ENCODE data around the gene PTOV1.

The PTOV1 gene

DNA sequence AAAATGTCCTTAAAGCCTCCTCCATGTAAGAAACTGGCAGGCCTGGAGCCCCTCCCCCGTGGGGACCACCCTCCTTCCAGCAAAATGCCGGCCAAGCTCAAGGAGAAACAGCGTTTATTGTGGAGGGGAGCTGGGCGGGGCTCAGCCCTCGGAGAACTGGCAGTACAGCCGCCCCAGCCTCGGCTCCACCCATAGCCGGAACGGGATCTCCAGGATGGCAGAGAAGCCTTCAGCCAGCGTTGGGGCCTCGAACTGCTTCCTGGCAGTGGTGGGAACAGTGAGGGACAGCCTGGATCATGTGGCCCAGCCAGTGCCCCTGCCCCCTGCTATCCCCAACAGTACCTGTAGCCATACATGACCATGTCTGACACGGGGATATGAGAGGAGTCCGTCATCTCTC is 10.1 kb downstream of the PTOV1 start:
- no peak for DNase-seq

DNA sequence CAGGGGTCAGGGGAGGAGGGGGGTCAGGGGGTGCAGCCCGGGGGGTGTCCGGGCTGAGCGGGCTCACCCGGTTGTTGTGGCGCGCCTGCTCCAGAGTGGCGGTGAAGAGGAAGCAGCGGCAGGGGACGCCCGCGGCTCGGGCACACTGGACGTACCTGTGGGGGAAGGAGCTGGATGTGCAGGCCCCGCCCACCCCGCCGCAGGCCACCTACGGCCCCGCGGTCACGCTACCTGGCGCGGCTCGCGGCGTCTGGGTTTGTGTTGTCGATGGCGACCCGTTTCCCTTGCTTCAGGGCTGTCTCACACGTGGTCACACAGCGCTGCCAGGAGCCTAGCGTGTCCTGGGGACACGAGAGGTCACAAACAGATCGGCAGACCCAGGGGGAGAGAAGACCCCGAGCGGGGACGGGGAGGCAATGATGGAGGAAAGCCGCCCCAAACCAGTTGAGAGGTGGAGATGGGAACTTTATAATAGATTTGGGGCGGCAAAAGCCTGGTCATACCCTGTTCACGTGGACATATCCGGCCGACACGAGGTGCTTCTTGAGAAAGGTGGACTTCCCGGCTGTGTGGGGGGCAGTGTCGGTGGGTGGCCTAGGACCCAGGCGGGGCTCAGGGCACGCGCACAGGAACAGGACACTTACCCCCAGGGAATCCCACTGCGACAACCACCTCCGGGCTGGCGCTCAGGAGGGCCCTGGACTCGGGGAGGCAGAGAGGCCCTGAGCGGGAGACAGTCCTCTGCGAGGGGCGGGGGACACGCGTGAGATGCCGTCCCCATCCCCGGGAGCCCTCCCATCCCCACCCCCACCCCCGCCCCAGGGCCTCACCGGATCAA is 10.8 kb downstream of the PTOV1 start:
- no peak for DNase-seq

DNA sequence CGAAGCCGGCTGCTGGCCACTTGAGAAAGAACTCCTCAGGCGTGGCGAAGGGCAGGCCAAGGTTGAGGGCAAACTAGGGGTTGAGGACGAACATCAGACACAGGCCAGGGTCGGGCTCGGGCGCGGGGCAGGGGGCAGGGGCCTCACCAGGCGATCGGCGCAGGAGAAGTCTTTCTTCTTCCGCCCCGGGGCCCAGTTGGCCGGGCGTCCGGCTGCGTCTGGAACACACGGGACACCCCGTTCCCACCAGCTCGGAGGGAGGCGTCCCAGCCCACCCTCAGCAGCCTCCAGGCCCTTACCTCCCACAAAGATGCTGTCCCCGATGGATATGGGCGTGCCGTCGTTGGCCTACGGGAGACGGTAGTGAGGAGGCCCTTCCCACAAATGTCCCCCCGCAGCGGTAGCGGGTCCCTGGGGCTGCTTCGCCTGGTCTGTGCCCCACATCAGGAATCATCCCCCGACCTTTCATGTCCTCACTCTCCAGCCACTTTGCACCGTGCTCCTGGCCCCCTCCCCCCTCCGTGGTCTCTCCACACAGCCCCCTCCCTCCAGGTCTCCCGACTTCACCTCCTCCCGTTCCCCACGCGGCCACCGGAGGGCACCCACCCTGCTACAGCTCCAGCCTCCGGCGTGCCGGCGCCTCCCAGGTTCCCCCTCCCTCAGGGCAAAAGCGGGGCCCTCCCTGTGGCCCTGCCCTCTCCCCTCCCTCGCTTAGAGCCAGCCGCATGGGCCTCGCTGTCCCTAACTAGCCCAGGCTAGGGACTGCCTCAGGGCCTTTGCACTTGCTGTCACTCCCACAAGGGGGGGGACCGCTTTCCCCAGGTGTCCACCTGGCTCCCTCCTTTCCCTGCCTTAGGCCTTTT is 11.7 kb downstream of the PTOV1 start:
- no peak for DNase-seq

DNA sequence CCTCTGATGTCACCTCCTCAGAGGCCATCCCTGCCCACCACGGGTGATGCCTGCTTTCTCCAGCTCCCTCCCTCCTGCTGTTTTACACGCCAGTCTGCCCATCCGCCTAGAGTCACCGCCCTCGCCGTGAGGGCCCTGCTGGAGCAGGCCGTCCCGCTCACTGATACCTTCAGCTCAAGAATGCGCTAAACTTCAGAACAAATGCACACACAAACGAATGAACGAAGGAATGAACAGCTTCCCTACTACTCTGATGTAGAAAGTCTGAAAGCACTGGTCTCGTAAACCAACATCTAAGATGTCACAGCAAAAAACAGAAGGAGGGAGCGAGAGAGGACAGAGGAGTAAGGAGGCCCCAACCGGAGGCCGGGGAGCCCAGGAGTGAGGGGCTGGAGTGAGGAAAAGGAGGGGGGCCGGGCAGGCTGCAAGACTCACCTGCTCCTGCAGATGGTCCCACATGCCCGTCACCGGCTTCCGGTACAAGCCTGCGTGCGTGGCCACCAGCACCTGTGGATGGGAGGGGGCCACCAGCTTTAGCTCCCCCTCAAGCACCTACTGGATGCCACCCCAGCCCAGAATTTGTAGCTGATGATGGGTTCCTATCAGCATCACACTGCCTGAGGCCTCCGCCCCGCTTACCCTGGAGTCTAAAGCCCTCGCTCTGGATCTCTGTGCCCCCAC is 12.4 kb downstream of the PTOV1 start:
- no peak for DNase-seq

DNA sequence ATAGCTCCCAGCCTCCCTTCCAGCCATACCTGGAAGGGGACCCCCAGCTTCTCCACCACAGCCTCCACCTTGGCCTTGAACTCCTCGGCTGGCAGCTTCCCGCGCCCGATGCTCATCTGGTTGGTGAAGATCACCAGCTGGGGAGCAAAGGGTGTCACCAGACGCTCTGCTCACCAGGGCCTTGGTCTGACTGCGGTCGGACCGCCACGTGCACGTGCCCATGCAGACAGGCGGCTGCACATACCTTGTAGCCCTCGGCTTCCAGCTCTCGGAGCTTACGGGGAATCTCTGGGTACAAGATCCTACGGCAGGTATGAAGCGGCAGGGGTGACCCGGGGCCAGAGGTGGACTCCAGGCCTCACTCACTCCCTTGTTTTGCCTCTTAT is 13.0 kb downstream of the PTOV1 start:
- no peak for DNase-seq

DNA sequence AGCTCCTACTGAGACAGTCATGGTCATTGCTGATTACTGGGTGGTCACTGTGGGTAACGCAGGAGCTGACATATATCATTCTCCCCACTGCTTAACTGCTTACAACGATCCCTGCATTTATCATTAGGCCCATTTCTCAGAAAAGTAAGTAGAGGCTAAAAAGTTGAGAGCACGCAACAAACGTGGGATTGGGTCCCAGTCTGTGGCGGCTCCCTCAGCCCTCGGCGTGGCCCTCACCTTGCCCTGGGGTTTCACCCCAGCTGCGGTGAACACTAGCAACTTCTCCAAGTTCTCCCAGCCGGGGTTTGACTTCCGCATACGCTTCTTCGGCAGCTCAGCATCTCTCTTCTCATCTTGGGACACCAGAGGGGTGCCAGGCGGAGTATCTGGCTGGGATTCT is 13.9 kb downstream of the PTOV1 start:
- DNase-seq = no peak

DNA sequence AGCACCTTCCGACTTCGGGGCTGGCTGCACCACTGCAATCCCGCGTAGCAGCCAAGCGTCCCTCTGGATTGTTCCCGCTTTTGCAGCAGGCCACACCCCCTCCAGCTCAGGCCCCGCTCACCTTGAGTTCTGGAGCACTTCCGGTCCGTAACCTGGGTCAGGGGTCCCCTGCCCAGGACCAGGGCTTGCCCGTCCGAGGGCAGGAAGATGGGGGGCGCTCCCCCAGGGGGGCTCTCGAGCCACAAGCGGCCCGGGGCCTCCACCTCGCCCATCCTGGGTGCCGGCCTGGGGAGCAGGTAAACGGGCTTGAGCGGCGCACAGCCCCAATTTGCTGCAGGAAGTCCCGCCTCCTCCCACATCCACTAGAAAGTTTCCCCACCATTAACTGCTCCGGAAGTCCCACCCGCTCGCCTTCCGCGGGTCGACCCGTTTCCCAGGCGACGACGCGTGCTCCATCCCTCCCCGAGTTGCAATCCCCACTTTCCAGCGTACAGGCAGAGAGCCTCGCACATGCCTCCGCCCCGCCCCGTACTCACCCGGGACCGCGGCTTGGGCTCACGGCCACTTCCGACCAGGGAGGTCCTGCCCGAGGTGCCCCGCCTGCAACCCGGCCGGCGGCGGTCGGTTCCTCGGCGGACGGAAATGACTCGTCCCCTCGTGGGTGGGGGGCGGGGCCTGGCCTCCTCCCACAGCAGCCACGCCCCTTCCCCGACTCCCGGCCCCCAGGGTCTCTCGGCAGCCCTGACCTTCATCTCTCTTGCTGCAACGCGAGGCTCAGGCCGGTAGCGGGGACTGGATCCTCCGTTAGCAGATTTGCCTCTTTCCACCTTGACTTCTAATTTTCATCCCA is 16.2 kb downstream of the PTOV1 start, which contains the start of gene PNKP:
PNKP (minus strand) TSS at position 644 of the 850 bp plus-strand sequence; CDS start at position 272, 372 bp downstream.
- peak; percentile 76 for DNase-seq

DNA sequence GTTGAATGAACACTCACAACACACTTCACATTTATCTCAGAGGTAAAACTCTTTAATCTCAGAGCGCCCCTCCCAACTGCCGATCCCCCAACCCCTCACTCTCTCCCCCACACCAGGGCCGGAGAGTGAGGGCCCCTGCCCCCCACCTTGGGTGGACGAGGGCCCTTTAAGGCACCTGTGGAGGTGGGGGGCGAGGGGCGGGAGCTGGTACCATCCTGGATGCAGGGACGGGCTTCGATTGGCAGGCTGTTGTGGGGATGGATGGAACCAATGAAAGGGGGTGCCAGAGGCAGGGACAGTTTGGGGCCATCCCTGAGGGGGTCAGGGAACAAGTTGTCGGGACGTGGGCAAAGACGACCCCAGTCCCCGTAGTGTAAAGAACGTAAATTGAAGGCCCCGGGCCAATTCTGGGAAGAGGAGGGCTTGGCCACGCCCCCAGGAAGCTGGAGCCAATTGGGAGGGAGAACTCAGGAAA is 18.1 kb downstream of the PTOV1 start:
- DNase-seq = no peak

DNA sequence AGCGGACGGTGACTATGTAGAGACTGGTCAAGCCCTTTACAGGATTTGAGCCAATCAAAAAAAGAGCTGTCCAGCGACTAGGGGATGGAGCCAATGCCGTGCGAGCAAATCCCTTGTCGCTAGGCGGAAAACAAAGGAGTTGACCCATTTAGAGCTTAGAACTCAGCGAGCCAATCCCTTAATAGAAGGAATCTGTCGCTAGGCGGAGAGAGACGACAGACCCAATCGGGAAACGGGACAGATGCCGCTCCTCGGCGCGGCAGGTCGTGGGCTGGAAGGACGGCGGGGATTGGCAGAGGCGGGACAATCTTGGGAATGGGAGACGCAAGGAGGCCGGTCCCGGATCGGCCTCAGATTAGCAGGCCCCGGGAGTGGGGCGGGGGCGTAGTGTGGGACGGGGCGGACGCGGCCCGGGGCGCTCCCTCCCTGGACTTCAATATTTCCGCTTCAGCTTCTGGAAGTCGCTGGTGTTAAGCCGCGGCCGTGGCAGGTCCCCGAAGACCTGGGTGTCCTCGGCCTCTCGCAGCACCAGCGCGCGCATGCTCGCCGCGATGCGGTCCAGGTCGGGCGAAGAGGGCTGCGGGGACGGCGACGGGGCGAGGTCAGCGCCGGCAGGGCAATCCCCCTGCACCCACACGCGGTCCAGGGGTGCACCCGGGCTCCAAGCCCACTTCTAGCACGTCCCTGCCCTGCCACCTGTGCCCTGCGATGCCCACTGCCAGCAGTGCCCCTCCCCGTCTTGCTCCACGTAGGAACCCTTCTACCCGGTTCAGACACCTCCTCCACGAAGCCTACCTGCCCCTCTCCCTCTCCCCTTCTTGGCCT is 18.7 kb downstream of the PTOV1 start:
- DNase-seq = peak; percentile 87

DNA sequence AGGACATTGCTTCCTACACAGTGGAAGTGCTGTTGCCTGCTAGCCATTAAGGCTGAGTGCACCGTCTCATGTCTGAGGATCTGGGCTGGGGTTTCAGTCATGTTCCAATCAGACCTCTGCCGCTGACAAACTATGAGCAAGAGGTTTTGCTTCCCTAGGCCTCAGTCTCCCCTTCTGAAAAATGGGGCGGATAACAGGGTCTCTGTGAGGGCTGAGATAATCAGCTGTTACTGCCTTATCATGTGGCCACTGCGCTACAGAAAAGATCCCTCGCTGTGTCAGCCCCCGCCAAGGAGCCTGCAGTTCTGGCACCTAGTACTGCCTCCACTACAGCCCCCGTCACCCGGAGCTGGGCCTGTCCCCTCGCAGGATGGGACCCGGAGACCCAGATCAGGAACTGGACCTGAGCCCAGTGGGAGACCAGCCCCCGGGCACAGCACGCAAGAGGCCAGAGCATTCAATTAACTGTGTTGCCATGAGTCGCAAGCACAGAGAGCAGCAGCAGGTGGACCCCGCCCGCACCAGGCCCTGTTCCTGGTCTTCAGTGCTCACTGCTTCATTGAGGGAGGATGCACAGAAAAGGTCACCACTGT is 19.4 kb downstream of the PTOV1 start:
- DNase-seq = no peak

DNA sequence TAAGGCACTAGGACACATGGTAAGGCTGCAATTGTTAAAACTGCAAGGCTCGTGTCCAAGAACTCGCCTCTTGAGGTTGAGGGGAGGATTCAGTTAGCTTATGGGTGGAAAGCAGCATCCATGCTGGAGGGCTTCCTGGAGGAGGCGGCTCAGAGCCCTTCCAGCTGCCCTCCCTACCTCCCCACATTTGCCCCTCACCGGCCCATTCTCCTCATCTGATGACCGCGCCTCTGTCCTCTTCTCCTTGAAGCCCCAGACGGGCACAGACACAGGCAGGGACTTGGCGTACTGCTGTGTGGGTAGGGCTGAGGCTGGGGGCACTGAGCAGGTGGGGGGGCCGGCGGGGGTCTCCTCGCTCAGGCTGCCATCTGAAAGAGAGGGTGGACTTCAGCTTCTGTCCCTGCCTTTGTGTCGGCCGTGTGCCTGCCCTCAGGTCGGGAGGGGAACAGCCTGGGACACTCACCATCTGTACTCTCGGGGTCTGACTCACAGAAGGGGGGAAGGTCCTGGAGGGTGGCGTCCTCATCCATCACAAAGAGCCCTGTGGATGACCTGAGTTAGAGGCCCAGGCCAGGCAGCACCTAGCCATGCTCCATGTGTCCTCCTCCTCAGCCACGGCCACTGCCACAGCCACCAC is 20.5 kb downstream of the PTOV1 start:
- DNase-seq = no peak

DNA sequence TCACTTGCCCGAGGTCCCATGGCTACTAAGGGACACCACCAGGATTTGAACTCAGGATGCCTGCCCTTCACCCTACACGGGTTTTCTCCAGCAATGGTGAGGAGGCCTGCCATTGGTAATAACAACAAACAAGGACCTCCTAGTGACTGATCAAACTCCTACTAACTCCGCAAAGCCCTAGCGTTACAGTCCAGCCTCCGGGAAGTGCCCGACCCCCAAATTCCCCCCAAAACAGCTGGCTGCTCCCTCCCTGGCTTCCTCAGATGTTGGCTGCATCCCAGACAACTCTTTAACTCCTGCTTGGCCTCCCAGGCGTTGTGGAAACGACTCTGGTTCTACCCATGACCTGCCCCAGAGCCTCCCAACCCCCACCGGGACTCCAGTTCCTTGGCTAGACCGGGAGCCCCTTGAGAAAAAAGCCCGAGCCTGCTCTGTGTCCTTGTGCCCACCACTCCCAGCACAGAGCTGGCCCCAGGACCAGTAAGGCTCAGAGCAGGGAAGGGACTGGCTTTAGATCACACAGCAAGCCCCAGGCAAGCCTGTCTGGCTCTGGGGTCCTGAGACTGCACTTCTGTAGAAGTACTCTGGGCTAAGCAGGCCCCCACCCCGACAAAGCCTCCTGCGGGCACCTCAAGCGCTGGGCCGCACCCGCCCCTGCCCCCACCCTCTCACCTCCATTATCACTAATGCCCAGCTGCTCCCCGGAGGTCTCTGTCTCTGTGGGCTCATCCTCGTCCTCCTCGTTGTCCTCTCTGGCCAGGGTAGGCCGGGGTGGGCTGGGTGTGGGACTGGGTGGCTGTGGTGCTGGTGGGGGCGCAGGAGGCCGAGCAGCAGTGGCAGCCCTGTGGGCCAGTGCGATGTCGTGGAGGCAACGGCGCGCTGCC is 21.5 kb downstream of the PTOV1 start:
- no peak for DNase-seq

DNA sequence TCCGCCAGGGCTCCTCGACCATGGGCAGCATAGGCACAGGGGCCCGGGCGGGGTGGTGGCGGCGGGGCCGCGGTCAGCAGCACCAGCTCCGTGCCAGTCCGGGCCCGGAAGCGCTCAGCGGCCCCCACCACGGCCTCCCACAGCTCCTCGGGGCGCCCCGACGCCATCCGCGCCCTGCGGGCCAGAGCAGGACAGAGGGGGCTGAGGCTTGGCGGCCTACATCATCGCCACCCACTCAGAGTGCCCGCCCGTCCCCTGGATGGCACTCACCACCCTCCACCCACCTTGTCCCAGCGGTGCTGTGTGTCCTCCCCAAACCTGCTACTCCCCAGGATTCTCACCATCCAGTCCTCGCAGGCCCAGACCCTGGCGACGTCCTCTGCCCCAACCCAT is 22.2 kb downstream of the PTOV1 start:
- no peak for DNase-seq

DNA sequence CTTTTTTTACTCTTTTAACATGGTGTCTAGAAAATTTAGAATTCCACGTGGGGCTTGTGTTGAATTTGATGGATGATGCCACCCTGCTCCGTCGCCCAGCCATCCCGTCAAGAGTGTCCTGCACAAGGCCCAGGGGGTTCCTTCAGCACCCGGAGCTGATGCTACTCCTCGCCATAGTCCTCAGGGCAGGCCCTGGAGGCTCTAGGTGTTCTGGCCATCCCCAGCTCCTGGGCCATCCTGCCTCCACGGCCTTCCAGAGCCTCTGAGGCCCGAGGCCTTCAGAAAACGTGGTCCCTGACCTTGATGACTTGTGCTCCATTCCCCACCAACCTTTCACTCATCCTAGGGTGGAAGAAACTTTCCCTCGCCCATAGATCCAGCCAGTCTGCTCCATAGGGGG is 22.9 kb downstream of the PTOV1 start:
- no peak for DNase-seq

DNA sequence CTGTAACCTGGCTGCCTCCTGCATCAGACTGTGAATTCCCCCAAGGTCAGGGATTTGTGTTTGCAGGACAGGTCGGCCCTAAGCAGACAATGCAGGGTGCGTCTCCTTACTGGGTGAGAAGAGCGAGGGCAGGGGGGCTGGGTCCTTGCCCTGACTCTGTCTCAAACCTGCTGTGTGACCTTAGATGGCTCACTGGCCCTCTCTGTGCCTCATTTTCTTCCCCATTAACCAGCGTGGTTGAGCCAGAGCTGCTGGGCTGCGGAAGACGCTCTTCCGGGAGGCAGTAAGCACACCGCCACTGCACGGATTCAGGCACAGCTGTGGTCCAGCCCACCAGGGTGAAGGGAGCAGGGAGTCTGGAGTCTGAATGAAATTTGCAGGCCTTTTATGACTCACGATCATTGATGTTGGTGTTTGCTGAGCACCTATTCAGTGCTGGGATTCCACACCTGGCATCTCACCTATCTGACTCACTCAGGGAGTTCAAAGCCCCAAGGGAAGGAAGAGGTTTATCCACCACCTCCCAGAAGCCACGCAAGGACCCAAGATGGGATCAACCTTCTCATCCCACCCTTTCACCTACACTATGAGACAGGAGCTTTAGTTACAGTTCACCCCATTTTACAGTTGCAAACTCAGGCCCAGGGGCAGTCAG is 23.7 kb downstream of the PTOV1 start:
- DNase-seq = no peak

DNA sequence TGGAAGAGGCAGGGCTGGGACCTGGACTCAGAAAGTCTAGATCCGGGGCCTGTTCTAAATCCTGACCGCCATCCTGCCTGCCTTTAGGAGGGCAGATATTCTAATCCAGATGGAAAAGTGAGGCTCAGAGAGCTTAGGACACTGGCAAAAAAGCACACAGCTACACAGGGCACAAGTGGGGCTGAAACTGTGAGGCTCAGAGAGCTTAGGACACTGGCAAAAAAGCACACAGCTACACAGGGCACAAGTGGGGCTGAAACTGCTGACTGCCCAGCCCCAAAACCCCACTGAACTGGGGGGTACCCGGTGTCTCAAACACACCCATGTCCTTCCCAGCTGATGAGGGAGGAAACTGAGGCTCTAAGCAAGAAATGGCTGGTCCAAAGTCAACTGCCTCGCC is 24.2 kb downstream of the PTOV1 start:
- DNase-seq = no peak

DNA sequence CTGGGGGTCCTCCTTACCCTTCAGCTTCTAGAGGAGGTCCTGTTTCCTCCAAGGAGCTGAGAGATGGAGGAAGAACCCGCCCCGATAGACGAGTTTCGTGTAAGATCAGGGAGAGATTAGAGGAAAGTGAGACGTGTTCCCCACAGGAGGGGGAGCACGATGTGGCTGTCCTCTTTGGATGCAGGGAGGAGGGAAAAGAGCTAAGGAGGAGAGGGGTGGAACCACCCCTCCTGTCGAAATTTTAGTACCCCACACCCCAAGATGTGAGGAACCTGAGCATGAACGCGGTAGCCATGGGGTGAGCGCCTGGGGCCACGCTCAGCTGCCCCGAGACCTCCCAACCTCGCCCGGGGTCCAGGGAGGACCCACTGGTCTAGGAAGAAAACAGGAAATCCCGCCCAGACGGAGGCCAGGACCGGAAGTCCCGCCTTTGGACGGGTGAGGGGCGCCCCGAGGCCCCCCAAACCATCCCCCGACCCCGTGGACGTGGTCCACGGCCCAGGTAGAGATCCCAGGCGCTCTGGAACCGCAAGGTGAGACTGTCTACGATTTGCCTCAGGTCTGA is 25.0 kb downstream of the PTOV1 start:
- DNase-seq = peak; percentile 42

DNA sequence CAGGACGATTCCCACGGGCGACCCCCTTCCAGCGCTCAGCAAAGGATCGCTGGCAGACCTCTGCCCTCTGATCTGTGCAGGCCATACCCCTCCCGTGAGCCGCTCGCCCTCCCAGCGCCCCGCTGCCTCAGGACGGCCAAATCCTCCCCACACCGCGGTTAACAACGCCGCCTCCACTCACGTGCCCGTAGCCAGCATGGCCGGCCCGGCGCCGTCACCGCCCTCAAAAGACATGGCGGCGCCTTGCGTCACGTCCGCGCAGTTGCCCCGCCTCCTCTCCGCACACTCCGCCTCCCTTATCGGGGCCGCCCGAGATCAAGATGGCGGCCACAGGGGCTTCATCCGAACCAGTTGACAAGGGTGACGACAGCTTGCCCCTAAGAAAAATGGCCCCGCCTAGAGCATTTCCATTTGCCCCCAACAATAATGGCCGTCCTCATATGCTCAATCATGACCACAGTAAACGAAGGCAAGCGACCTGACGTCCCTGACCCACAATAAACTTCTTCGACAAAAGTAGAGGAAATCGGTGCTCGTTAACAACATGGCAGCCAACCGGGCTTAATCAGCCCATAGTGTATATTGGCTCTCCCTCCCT is 25.6 kb downstream of the PTOV1 start:
- DNase-seq = peak; percentile 95
